Colonic mucosa (tissue), 4 donors: Measurements from ENCODE around the gene BHLHE41. TPM values are rescaled to one million over a fixed set of nuclear protein-coding genes. Genes with fewer than 3 reads are reported as not detected.

Experiments
- DNase-seq: peaks from one replicate; pipeline ENCODE4 v3.0.0-alpha.2; 2020
- H3K27ac ChIP-seq: fragments of 200-600 bp; one replicate; pipeline ENCODE4 v1.8.0; 2021
- H3K27me3 ChIP-seq: fragments of 200-600 bp; one replicate; pipeline ENCODE4 v1.8.0; 2021
- H3K36me3 ChIP-seq: fragments of 200-600 bp; one replicate; pipeline ENCODE4 v1.8.0; 2021
- H3K4me1 ChIP-seq: fragments of 200-600 bp; one replicate; pipeline ENCODE4 v1.8.0; 2021; ENCODE audit warnings: mild to moderate bottlenecking
- H3K4me3 ChIP-seq: fragments of 200-600 bp; one replicate; pipeline ENCODE4 v1.8.0; 2021
- H3K9ac ChIP-seq, 2 donors: one replicate each; pipeline ENCODE4 v1.7.0; 2013; ENCODE audit warnings: control low read depth in 2 of 2, low read depth in 2 of 2, low read length in 2 of 2
- H3K9me3 ChIP-seq: fragments of 200-600 bp; one replicate; pipeline ENCODE4 v1.8.0; 2021
- CTCF ChIP-seq: fragments of 200-600 bp; IDR thresholded peaks from one replicate; pipeline ENCODE4 v1.8.0; 2022; ENCODE audit warnings: antibody characterized with exemption, mild to moderate bottlenecking
- intact Hi-C: fragments of 100-400 bp; cut with DNase I; formaldehyde crosslinking; loops from one replicate; pipeline ENCODE4 v1.14.1; 2022
- total RNA-seq, 2 donors: library from RNA; stranded (reverse); fragmentation: NEBNext Ultra II Directional in 1 of 2; extraction: Animal tissue kit (Norgen Biotek cat#: 25700) in 1 of 2; gene quantifications; one replicate each; pipeline ENCODE4 v1.2.1, GENCODE V29; 2021
- donor health status: healthy.
- donor health status: DM: no; HTN: no; CAD: no.
- donor health status: DM: no; HTN: no; CAD: no.

BHLHE41 gene
- total RNA-seq, 2 donors from 2014 or later = 13.3 to 31.8 TPM

DNA sequence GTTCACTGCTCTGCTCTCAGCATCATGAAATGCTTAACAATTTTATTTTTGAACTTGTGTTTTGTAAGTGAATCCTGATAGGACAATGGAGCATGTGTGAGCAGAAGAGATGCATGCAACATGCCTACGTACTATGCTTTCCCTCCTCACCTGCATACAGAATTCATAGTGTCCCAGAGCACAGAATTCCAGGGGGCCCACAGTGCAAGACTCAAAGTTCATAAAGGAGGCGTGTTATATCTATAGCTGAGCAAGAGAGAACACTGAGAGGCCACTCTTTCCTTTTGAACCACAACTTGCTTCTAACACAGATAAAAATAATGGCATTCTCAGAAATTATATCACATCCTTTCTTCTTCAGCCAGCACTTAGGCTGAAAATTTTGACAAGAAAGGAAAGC, 28.8 kb downstream of the BHLHE41 start:
- intact Hi-C loops = loop anchor here (10.0 kb wide), 1 partner anchor 519 kb away; no protein-coding TSS in a partner anchor
- TF ChIP-seq CTCF = no peak

GRCh38 chr12:26095186-26095585, 29.7 kb downstream of the BHLHE41 start:
- H3K9ac ChIP-seq = no peak overlapping the region
- intact Hi-C loops = loop anchor here (10.0 kb wide), 1 partner anchor 520 kb away; no protein-coding TSS in a partner anchor
- H3K27ac ChIP-seq = no peak overlapping the region
- no peaks in the 10 kb centered on the region for H3K4me1 ChIP-seq
- H3K4me3 ChIP-seq = no peak overlapping the region
- no peaks in the 10 kb centered on the region for H3K36me3 ChIP-seq
- H3K9me3 ChIP-seq = no peaks in the 10 kb centered on the region
- no peak for TF ChIP-seq CTCF
- H3K27me3 ChIP-seq = no peaks in the 10 kb centered on the region
- DNase-seq = no peak

More for the DNA sequence above, 28.8 kb downstream of the BHLHE41 start:
- no peak for DNase-seq
- H3K36me3 ChIP-seq = no peaks in the 10 kb centered on the region
- no peak overlapping the region for H3K27ac ChIP-seq
- no peak overlapping the region for H3K9ac ChIP-seq
- H3K9me3 ChIP-seq = no peaks in the 10 kb centered on the region
- no peaks in the 10 kb centered on the region for H3K4me1 ChIP-seq
- H3K27me3 ChIP-seq = no peaks in the 10 kb centered on the region
- H3K4me3 ChIP-seq = no peak overlapping the region

GRCh38 chr12:26092346-26093105, 32.3 kb downstream of the BHLHE41 start:
- Histone ChIP-seq H3K9ac (no peak overlapping the region), H3K27ac (no peak overlapping the region), H3K9me3 (no peaks in the 10 kb centered on the region), H3K36me3 (no peaks in the 10 kb centered on the region), H3K4me1 (no peaks in the 10 kb centered on the region), H3K4me3 (no peak overlapping the region), H3K27me3 (no peaks in the 10 kb centered on the region)
- intact Hi-C loops = loop anchor here (10.0 kb wide), 1 partner anchor 522 kb away; no protein-coding TSS in a partner anchor
- no peak for TF ChIP-seq CTCF
- no peak for DNase-seq

GRCh38 chr12:26091822-26092221, 33.0 kb downstream of the BHLHE41 start:
- Histone ChIP-seq H3K9me3 (no peaks in the 10 kb centered on the region), H3K27ac (no peak overlapping the region), H3K9ac (no peak overlapping the region), H3K36me3 (no peaks in the 10 kb centered on the region), H3K4me3 (no peak overlapping the region), H3K4me1 (no peaks in the 10 kb centered on the region), H3K27me3 (no peaks in the 10 kb centered on the region)
- DNase-seq = no peak
- intact Hi-C loops = loop anchor here (10.0 kb wide), 1 partner anchor 523 kb away; no protein-coding TSS in a partner anchor
- TF ChIP-seq CTCF = no peak

GRCh38 chr12:26090836-26091510, 33.9 kb downstream of the BHLHE41 start:
- no peak overlapping the region for H3K9ac ChIP-seq
- intact Hi-C loops = loop anchor here (10.0 kb wide), 1 partner anchor 524 kb away; no protein-coding TSS in a partner anchor

More at GRCh38 chr12:26090836-26091510, 33.9 kb downstream of the BHLHE41 start:
- no peak overlapping the region for H3K4me3 ChIP-seq
- no peak for TF ChIP-seq CTCF
- no peaks in the 10 kb centered on the region for H3K27me3 ChIP-seq
- no peak for DNase-seq
- no peaks in the 10 kb centered on the region for H3K36me3 ChIP-seq
- H3K9me3 ChIP-seq = no peaks in the 10 kb centered on the region
- no peaks in the 10 kb centered on the region for H3K4me1 ChIP-seq
- no peak overlapping the region for H3K27ac ChIP-seq
